Muscle of leg (tissue), 11 donors: ENCODE results near the gene EIF4G3. TPM values are rescaled to one million over a fixed set of nuclear protein-coding genes. Genes with fewer than 3 reads are reported as not detected.
"Not testable (repeated sequence)": the region's sequence is repeated elsewhere in the genome, so short reads cannot be mapped to it uniquely, and the experiment has no call there.

Experiments
- DNase-seq: peaks from one replicate; pipeline ENCODE4 v3.0.0; 2013
- H3K27ac ChIP-seq: one replicate; pipeline ENCODE4 v1.5.1; 2013; ENCODE audit warnings: mild to moderate bottlenecking, low read length, control low read depth
- H3K27me3 ChIP-seq: one replicate; pipeline ENCODE4 v1.6.1; 2013; ENCODE audit warnings: low read length; ENCODE audit not compliant: control insufficient read depth, insufficient read depth
- H3K36me3 ChIP-seq: one replicate; pipeline ENCODE4 v1.6.1; 2013; ENCODE audit warnings: low read length; ENCODE audit not compliant: control insufficient read depth, insufficient read depth
- H3K4me1 ChIP-seq: one replicate; pipeline ENCODE4 v1.6.1; 2013; ENCODE audit warnings: low read length; ENCODE audit not compliant: control insufficient read depth, insufficient read depth
- H3K4me3 ChIP-seq: one replicate; pipeline ENCODE4 v1.5.1; 2013; ENCODE audit warnings: low read length, control low read depth
- H3K9me3 ChIP-seq: replicated peaks from 2 replicates; pipeline ENCODE4 v1.6.1; 2013; ENCODE audit warnings: low read depth, low read length; ENCODE audit not compliant: control insufficient read depth
- WGBS: methylation state at CpG from one replicate; pipeline ENCODE4 v1.1.5; 2013; ENCODE audit warnings: missing lambda C conversion rate; ENCODE audit not compliant: insufficient coverage; 5-methylcytosine and 5-hydroxymethylcytosine counted together
- polyA plus RNA-seq, 8 donors: library from polyadenylated mRNA; unstranded; fragments of 120-200 nt; gene quantifications; one replicate each; pipeline versions ENCODE4 v1.2.1 to v1.2.3, GENCODE V29; 2013; ENCODE audit warnings: inconsistent platforms in 1 of 8, low replicate concordance in 1 of 8; ENCODE audit not compliant: insufficient read length in 8 of 8, insufficient read depth in 1 of 8
- total RNA-seq: library from RNA; stranded (reverse); fragments of 120-200 nt; gene quantifications from one replicate; pipeline ENCODE4 v1.2.4, GENCODE V29; 2013

Gene EIF4G3
- total and polyA plus RNA-seq, 9 donors: 23.4 to 42.0 (median 34.0) TPM

DNA sequence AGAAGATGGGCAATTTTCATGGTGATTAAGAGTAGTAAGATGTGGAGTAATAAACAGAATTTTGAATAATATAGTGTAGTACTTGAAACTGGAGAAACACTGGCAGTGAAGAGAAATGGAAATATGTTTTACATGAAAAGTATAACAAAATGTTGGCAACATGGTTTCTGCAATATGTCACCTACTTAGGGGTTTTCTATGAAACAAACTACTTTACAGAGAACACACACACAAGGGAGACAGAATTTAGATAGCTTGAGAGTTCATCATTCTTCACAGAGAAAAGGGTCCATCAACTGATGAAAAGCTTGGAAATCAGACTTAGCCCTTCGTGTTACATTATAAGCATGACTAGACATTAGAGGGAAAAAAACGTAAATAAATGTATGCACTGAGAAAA lies 135.2 kb downstream of the EIF4G3 start:
- H3K36me3 ChIP-seq: no peaks in the 10 kb centered on the region
- WGBS: no CpG with 5 or more reads among the region's 2 CpGs
- H3K4me1 ChIP-seq: peaks cover 2% of the 10 kb centered on the region
- H3K27ac ChIP-seq: no peak overlapping the region
- no peaks in the 10 kb centered on the region for H3K27me3 ChIP-seq
- H3K9me3 ChIP-seq: no peaks in the 10 kb centered on the region
- DNase-seq: peak; percentile 11
- no peak overlapping the region for H3K4me3 ChIP-seq

DNA sequence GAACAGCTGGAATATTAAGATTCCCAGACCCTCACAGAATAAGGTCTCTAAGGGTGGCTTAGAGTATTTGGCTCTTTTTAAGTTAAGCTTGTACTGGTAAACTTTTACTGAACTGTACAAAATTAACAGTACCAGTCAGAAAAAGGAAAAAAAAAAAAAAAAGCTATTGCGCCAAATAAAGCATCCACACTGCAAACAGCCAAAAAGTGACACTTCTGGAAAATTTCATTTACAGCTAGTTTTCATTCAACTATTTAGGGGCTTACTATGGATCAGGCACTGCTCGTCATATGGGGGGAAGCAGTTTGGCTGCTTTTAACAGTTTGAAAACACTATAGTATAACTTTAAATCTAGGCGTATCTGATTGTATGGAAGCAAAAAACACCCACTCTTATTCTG lies 139.6 kb downstream of the EIF4G3 start:
- Histone ChIP-seq H3K4me1 (no peaks in the 10 kb centered on the region), H3K4me3 (no peak overlapping the region), H3K36me3 (peaks cover 2% of the 10 kb centered on the region), H3K9me3 (peaks cover 5% of the 10 kb centered on the region), H3K27ac (no peak overlapping the region), H3K27me3 (no peaks in the 10 kb centered on the region)
- no peak for DNase-seq
- no CpG with 5 or more reads among the region's 3 CpGs for WGBS

DNA sequence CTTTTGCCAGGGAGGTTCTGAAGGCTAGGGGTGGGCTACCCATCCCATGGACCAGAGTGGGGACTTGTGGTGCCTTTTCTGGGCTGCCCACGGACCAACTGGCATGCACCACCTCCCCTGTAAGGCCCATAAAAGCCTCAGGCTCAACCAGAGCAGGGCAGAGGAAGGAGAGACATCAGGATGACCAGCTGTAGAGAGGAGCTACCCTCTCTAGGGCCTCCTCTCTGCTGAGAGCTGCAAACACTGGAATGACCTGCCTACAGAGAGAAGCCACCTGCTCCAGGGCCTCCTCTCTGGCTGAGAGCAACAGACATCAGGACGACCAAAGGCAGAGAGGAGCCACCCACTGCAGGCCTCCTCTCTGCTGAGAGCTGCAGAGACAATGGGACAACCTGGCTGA lies 140.9 kb downstream of the EIF4G3 start:
- Histone ChIP-seq H3K27ac (no peak overlapping the region), H3K9me3 (peaks cover 5% of the 10 kb centered on the region), H3K4me1 (no peaks in the 10 kb centered on the region), H3K36me3 (peaks cover 2% of the 10 kb centered on the region), H3K4me3 (no peak overlapping the region), H3K27me3 (no peaks in the 10 kb centered on the region)
- DNase-seq: no peak
- 52% methylated on average over 2 of the region's 2 CpGs for WGBS

DNA sequence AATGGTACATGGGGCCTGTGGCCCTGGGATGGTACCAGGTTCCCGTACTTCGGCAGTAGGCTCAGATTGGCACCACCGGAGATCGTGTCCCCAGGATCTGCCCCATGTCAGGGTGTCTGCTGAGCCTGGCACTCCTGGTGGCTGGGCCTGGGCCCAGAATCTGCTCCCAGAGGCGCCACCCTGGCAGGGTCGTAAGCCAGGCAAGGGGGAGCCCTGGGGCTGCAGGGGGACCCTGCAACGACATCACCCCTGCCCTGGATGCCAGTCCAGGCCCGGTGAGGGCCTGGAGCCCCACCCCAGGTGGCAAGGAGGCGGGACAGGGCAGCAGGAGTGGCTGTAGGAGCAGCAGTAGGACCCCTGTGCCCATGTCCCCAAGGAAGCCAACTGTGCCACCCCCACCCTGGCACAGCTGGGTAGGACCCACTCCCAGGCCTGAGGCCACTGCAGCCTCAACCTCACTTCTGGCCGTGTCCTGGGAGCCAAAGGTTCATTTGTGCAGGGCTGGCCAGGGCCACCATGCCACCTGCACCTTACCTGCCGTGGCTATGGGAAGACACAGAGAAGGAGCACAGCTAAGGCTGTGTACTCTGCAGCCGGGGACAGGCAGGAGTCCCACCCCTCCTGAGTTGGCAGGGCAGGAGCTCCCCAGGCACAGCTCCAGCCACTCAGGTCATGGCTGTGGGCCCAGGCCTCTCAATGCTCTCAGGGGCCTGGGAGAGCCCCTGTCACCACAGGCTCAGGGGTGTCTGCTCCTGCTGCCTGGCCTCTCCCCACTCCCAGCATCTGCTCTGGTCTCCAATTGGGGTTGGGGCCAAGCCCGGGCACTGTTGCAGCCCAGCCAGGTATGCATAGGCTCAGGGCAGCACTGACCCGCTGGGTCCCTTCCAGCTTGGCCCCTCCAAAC lies 141.7 kb downstream of the EIF4G3 start:
- DNase-seq: no peak

DNA sequence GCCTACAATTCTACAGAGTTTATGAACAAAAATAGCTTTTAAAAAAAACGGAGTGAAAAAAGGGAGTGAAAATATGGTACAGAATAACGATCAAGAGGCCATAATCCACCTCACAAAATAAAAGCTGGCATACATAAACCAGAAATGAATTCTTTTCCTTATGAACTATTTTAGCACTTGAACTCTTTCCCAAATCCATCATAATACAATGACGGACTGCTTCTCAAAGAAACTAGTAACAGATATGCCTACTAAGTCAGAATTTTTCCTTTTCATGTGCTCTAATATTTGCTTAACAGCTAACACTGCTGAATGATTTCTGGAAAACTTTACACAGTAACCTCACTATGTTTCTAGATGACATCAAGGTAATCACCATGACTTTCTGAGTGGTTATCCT lies 144.0 kb downstream of the EIF4G3 start:
- Histone ChIP-seq H3K27me3 (no peaks in the 10 kb centered on the region), H3K27ac (no peak overlapping the region), H3K9me3 (peaks cover 5% of the 10 kb centered on the region), H3K4me1 (no peaks in the 10 kb centered on the region), H3K36me3 (peaks cover 2% of the 10 kb centered on the region), H3K4me3 (no peak overlapping the region)
- DNase-seq: peak; percentile 78
- WGBS: 50% methylated on average over 1 of the region's 3 CpGs

More for the DNA sequence above, 141.7 kb downstream of the EIF4G3 start:
- Histone ChIP-seq H3K9me3 (peaks cover 5% of the 10 kb centered on the region), H3K27me3 (no peaks in the 10 kb centered on the region), H3K27ac (no peak overlapping the region), H3K36me3 (peaks cover 2% of the 10 kb centered on the region), H3K4me1 (no peaks in the 10 kb centered on the region), H3K4me3 (no peak overlapping the region)
- 88% methylated on average over 13 of the region's 14 CpGs for WGBS

DNA sequence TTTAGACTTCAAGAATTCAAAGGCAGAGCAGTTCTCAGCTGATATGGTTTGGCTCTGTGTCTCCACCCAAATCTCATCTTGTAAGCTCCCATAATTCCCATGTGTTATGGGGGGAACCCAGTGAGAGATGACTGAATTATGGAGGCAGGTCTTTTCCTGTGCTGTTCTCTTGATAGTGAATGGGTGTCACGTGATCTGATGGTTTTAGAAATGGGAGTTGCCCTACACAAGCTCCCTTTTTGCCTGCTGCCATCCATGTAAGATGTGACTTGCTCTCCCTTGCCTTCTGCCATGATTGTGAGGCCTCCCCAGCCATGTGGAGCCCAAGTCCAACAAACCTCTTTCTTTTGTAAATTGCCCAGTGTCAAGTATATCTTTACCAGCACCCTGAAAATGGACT lies 146.5 kb downstream of the EIF4G3 start:
- Histone ChIP-seq H3K36me3 (no peaks in the 10 kb centered on the region), H3K4me3 (no peak overlapping the region), H3K4me1 (no peaks in the 10 kb centered on the region), H3K27me3 (no peaks in the 10 kb centered on the region), H3K27ac (no peak overlapping the region), H3K9me3 (no peaks in the 10 kb centered on the region)
- no peak for DNase-seq
- WGBS: no CpG with 5 or more reads among the region's 1 CpG

DNA sequence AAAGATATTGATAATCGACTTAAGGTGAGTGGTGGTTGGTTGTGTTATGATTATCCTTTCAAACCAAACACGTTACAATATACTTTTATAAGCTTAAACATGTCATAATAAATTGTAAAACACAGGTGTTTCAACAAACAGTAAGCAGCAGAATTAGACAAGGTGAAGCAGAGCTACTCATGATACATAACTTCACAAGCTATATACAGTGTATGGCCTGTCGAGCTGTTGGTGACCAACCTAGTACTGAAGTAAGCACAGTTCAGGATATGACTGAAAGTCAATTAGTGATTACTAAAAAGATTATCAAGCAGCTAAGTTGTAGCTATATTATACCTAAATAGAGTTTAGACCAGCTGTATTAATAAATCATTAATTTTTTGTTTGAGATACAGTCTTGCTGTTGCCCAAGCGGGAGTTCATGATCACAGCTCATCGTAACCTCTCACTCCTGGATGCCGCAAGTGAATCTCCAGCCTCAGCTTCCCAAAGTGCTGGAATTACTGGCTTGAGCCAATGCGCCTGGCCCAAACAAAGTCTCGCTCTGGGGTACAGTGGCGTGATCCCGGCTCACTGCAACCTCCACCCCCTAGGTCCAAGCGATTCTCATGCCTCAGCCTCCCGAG lies 148.1 kb downstream of the EIF4G3 start:
- Histone ChIP-seq H3K36me3 (no peaks in the 10 kb centered on the region), H3K9me3 (no peaks in the 10 kb centered on the region), H3K27me3 (no peaks in the 10 kb centered on the region), H3K4me3 (no peak overlapping the region), H3K27ac (no peak overlapping the region), H3K4me1 (no peaks in the 10 kb centered on the region)
- no peak for DNase-seq
- 100% methylated on average over 3 of the region's 12 CpGs for WGBS

DNA sequence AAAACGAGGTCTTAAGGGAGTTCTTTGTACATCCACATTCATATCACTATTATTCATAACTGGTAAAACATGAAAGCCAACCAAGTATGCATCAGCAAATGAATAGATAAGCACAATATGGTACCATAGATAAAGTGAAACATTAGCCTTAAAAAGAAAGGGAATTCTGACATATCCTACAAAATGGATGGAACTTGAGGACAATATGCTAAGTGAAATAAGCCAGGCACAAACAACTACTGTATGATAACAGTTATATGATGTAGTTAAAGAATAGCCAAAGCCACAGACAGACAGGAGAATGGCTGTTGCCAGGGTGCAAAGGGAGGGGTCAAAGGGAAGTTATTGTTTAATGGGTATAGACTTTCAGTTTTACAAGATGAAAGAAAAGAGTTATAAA lies 148.9 kb downstream of the EIF4G3 start:
- Histone ChIP-seq H3K4me3 (no peak overlapping the region), H3K27me3 (no peaks in the 10 kb centered on the region), H3K27ac (no peak overlapping the region), H3K9me3 (no peaks in the 10 kb centered on the region), H3K4me1 (no peaks in the 10 kb centered on the region), H3K36me3 (no peaks in the 10 kb centered on the region)
- no peak for DNase-seq
- WGBS: no CpG with 5 or more reads among the region's 1 CpG

DNA sequence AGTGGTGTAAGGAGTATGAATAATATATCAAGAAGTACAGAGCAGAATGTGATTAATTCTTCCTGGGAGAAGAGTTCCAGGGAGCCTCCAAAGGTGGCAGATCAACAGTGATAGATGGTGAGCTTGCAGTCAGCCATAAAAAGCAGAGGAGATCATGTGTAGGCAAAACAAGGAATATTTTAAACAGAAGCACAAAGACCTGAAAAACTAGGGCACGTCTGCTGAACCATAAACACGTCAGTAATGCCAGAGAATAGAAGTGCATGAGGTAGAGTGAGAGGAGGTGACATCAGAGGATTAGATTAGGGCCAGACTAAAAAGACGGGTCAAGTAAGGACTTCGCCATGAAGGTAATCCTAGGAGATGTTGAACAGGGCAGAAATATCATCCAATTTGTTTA lies 151.8 kb downstream of the EIF4G3 start:
- Histone ChIP-seq H3K9me3 (no peaks in the 10 kb centered on the region), H3K36me3 (no peaks in the 10 kb centered on the region), H3K4me1 (no peaks in the 10 kb centered on the region), H3K4me3 (no peak overlapping the region), H3K27ac (no peak overlapping the region), H3K27me3 (no peaks in the 10 kb centered on the region)
- DNase-seq: no peak
- 97% methylated on average over 2 of the region's 4 CpGs for WGBS

DNA sequence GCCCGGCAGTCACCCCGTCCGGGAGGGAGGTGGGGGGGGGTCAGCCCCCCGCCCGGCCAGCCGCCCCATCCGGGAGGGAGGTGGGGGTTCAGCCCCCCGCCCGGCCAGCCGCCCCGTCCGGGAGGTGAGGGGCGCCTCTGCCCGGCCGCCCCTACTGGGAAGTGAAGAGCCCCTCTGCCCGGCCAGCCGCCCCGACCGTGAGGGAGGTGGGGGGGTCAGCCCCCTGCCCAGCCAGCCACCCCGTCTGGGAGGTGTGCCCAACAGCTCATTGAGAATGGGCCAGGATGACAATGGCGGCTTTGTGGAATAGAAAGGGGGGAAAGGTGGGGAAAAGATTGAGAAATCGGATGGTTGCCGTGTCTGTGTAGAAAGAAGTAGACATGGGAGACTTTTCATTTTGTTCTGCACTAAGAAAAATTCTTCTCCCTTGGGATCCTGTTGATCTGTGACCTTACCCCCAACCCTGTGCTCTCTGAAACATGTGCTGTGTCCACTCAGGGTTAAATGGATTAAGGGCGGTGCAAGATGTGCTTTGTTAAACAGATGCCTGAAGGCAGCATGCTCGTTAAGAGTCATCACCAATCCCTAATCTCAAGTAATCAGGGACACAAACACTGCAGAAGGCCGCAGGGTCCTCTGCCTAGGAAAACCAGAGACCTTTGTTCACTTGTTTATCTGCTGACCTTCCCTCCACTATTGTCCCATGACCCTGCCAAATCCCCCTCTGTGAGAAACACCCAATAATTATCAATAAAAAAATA lies 152.4 kb downstream of the EIF4G3 start:
- WGBS: 98% methylated on average over 7 of the region's 26 CpGs
- DNase-seq, H3K27me3 ChIP-seq, H3K4me1 ChIP-seq, H3K27ac ChIP-seq, H3K9me3 ChIP-seq, H3K4me3 ChIP-seq, H3K36me3 ChIP-seq: not testable (repeated sequence)
